Measurements from ENCODE around the gene MRPS22. TPM values are rescaled to one million over a fixed set of nuclear protein-coding genes. Genes with fewer than 3 reads are reported as not detected.

The MRPS22 gene
- polyA plus RNA-seq, 3 donors: 19.2 to 43.2 (median 39.0) TPM

DNA sequence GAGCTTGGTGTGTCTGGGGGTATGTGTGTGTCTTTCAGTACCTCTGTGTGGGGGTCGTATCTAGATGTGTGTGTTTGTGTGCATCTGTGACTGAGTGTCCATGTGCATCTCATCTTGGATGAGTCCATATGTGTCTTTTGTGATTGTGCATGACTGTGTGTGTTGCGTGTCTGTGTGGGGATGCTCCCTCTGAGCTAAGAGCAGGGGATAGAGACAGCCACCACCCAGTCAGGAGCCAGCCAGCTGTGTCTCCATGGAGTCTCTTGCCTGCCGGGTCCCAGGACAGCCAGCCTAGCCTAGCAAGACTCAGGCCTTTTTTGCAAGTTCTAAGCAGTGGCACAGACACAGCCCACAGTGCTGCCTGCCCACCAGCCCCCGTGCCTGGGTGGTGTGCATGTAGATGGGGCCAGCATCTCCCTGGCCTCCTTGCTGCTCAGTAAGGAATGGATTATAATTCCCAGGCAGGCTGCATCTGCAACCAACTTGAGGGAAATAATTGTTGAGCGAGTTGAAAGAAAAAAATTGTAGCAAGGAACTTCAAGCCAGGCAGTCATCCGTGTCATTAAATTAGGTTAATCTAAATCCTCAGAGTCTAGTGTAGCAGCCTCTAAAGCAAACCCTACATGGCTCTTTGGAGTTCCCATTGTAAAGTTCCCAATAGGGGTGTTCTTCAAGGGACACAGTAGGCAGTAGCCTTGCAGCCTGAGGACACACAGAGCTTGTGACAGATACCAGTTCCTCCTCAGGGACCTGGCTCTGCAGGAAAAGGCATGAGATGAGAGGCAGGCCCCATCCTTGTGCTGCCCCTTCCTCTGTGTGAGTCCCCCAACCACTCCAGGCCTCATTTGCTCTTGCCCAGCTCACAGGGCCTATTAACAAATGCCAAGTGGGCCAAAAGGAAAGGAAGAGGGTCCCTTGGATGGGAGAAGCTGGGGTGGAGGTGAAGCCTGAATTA is 35.9 kb upstream of the MRPS22 start:
- H3K27me3 ChIP-seq (ENCODE audit: control insufficient read depth in 2 of 2, insufficient read depth in 2 of 2, low read length in 2 of 2): no peaks in the 10 kb centered on the region
- H3K4me1 ChIP-seq (ENCODE audit: control insufficient read depth in 1 of 2, insufficient read depth in 2 of 2, low read length in 2 of 2): no peaks in the 10 kb centered on the region
- Mint-ChIP-seq H3K27me3 (ENCODE audit: low read depth in 3 of 3) (peaks cover 0 to 5% (median 4%) of the 10 kb centered on the region in 3 donors), H3K27ac (no peak overlapping the region), H3K36me3 (no peaks in the 10 kb centered on the region), H3K4me1 (no peaks in the 10 kb centered on the region), H3K4me3 (no peak overlapping the region), H3K9me3 (peaks cover 0 to 1% (median 0%) of the 10 kb centered on the region in 7 donors)
- H3K4me3 ChIP-seq (replicated peaks in 1 of 3; ENCODE audit: low read depth in 2 of 3, low read length in 3 of 3): no peak overlapping the region
- intact Hi-C loops (cut with micrococcal nuclease): no loop called here
- DNase-seq: no peak
- H2AFZ ChIP-seq (ENCODE audit: insufficient read depth, low read depth, low read length, poor library complexity, severe bottlenecking): no peak overlapping the region
- H3K9ac ChIP-seq (ENCODE audit: insufficient read depth, low read length, poor library complexity, severe bottlenecking): no peak overlapping the region
- no peak overlapping the region for H3K27ac ChIP-seq (ENCODE audit: low read depth in 1 of 2, low read length in 2 of 2)
- no peaks in the 10 kb centered on the region for H3K36me3 ChIP-seq (replicated peaks in 1 of 2; ENCODE audit: control insufficient read depth in 1 of 2, insufficient read depth in 2 of 2, low read length in 2 of 2)
- no peaks in the 10 kb centered on the region for H4K20me1 ChIP-seq (ENCODE audit: insufficient read depth, low read length)
- no peaks in the 10 kb centered on the region for H3K9me3 ChIP-seq (replicated peaks in 1 of 2; ENCODE audit: control insufficient read depth in 1 of 2, insufficient read depth in 1 of 2, low read length in 2 of 2)
- TF ChIP-seq CTCF (IDR thresholded peaks at IDR 0.05): no peak
- 97% methylated on average over 5 of the region's 6 CpGs for WGBS (ENCODE audit: insufficient coverage)
- no peak overlapping the region for H3K4me2 ChIP-seq (replicated peaks; ENCODE audit: extremely low read depth, low read length, poor library complexity, severe bottlenecking)
- H3K79me2 ChIP-seq (ENCODE audit: insufficient read depth, low read length): no peaks in the 10 kb centered on the region

DNA sequence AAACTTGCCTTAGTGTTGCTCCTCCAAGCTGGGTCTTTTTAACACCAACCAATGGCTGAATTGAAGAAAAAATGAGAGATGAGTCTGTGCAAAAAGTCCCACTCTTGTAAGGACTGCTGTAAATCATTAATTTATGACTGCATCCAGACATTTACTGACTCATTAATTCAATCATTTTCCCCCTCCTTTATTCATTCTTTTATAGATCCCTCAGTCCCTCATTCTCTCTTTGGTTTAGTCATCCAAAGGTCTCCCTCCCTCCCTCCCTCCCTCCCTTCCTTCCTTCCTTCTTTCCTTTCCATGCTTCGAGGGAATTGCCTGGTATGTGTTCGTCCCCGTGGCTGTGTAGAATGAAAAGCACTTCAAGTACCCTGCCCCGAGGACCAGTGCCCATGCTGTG is 35.3 kb upstream of the MRPS22 start:
- Histone ChIP-seq H3K79me2 (ENCODE audit: insufficient read depth, low read length) (no peaks in the 10 kb centered on the region), H3K4me2 (replicated peaks; ENCODE audit: extremely low read depth, low read length, poor library complexity, severe bottlenecking) (no peak overlapping the region), H3K4me3 (replicated peaks in 1 of 3; ENCODE audit: low read depth in 2 of 3, low read length in 3 of 3) (no peak overlapping the region), H2AFZ (ENCODE audit: insufficient read depth, low read depth, low read length, poor library complexity, severe bottlenecking) (no peak overlapping the region), H3K4me1 (ENCODE audit: control insufficient read depth in 1 of 2, insufficient read depth in 2 of 2, low read length in 2 of 2) (no peaks in the 10 kb centered on the region), H4K20me1 (ENCODE audit: insufficient read depth, low read length) (no peaks in the 10 kb centered on the region), H3K9ac (ENCODE audit: insufficient read depth, low read length, poor library complexity, severe bottlenecking) (no peak overlapping the region), H3K36me3 (replicated peaks in 1 of 2; ENCODE audit: control insufficient read depth in 1 of 2, insufficient read depth in 2 of 2, low read length in 2 of 2) (no peaks in the 10 kb centered on the region), H3K27ac (ENCODE audit: low read depth in 1 of 2, low read length in 2 of 2) (no peak overlapping the region), H3K9me3 (replicated peaks in 1 of 2; ENCODE audit: control insufficient read depth in 1 of 2, insufficient read depth in 1 of 2, low read length in 2 of 2) (no peaks in the 10 kb centered on the region), H3K27me3 (ENCODE audit: control insufficient read depth in 2 of 2, insufficient read depth in 2 of 2, low read length in 2 of 2) (no peaks in the 10 kb centered on the region)
- DNase-seq: no peak
- WGBS (ENCODE audit: insufficient coverage): no CpG with 5 or more reads among the region's 4 CpGs
- Mint-ChIP-seq H3K9me3 (peaks cover 0 to 1% (median 0%) of the 10 kb centered on the region in 7 donors), H3K27ac (peak overlapping the region in 1 of 7 donors; percentile 73), H3K4me3 (no peak overlapping the region), H3K36me3 (no peaks in the 10 kb centered on the region), H3K27me3 (ENCODE audit: low read depth in 3 of 3) (peaks cover 0 to 8% (median 4%) of the 10 kb centered on the region in 3 donors), H3K4me1 (no peaks in the 10 kb centered on the region)
- TF ChIP-seq CTCF (IDR thresholded peaks at IDR 0.05): no peak
- intact Hi-C loops (cut with micrococcal nuclease): no loop called here

All from CD14-positive monocyte (primary cell).